H9 (cell line): ENCODE results near the gene RAB39B. TPM values are rescaled to one million over a fixed set of nuclear protein-coding genes. Genes with fewer than 3 reads are reported as not detected.

Source experiments
- DNase-seq: peaks from one replicate; pipeline ENCODE4 v3.0.0-alpha.2; 2017
- H2AFZ ChIP-seq: one replicate; pipeline ENCODE4 v1.6.1; 2013; ENCODE audit warnings: mild to moderate bottlenecking, low read length, control low read depth, moderate library complexity
- H2AK5ac ChIP-seq: 2 replicates; pipeline ENCODE4 v1.6.1; 2013; ENCODE audit warnings: low read length, control low read depth, mixed read lengths; ENCODE audit not compliant: insufficient read length
- H2BK120ac ChIP-seq: one replicate; pipeline ENCODE4 v1.6.1; 2013; ENCODE audit warnings: low read depth, mild to moderate bottlenecking, low read length, control low read depth, inconsistent platforms; ENCODE audit not compliant: poor library complexity, severe bottlenecking
- H2BK12ac ChIP-seq: 2 replicates; pipeline ENCODE4 v1.6.1; 2013; ENCODE audit warnings: low read length, control low read depth, mixed read lengths, low read depth; ENCODE audit not compliant: insufficient read length
- H2BK15ac ChIP-seq: 2 replicates; pipeline ENCODE4 v1.6.1; 2013; ENCODE audit warnings: low read depth, low read length, control low read depth
- H2BK20ac ChIP-seq: one replicate; pipeline ENCODE4 v1.6.1; 2013; ENCODE audit warnings: low read depth, mild to moderate bottlenecking, low read length, control low read depth, inconsistent platforms; ENCODE audit not compliant: poor library complexity, severe bottlenecking
- H2BK5ac ChIP-seq: 2 replicates; pipeline ENCODE4 v1.6.1; 2013; ENCODE audit warnings: low read length, control low read depth, mixed read lengths; ENCODE audit not compliant: insufficient read length
- H3K14ac ChIP-seq: 2 replicates; pipeline ENCODE4 v1.6.1; 2013; ENCODE audit warnings: low read length, control low read depth; ENCODE audit not compliant: insufficient read depth
- H3K18ac ChIP-seq: 2 replicates; pipeline ENCODE4 v1.6.1; 2013; ENCODE audit warnings: low read depth, mild to moderate bottlenecking, mixed read lengths, low read length, control low read depth; ENCODE audit not compliant: insufficient read length
- H3K23ac ChIP-seq: 2 replicates; pipeline ENCODE4 v1.6.1; 2013; ENCODE audit warnings: low read length, control low read depth, mixed read lengths, low read depth; ENCODE audit not compliant: insufficient read length
- H3K23me2 ChIP-seq: 2 replicates; pipeline ENCODE4 v1.6.1; 2013; ENCODE audit warnings: low read depth, mild to moderate bottlenecking, mixed read lengths, low read length, control low read depth; ENCODE audit not compliant: insufficient read length, poor library complexity, severe bottlenecking
- H3K27ac ChIP-seq: 2 replicates; pipeline ENCODE4 v1.5.1; 2013; ENCODE audit warnings: low read length, control low read depth, mixed read lengths, low read depth; ENCODE audit not compliant: insufficient read length
- H3K27me3 ChIP-seq: 2 replicates; pipeline ENCODE4 v1.6.1; 2013; ENCODE audit warnings: low read length, control low read depth, inconsistent platforms; ENCODE audit not compliant: insufficient read depth
- H3K4ac ChIP-seq: 2 replicates; pipeline ENCODE4 v1.6.1; 2013; ENCODE audit warnings: low read depth, mild to moderate bottlenecking, control low read depth, inconsistent platforms, low read length, moderate library complexity
- H3K4me1 ChIP-seq: 2 replicates; pipeline ENCODE4 v1.6.1; 2013; ENCODE audit warnings: low read length, control low read depth, inconsistent platforms; ENCODE audit not compliant: insufficient read depth
- H3K4me2 ChIP-seq: 2 replicates; pipeline ENCODE4 v1.6.1; 2013; ENCODE audit warnings: low read length, control low read depth, mixed read lengths; ENCODE audit not compliant: insufficient read length, insufficient read depth
- H3K56ac ChIP-seq: 2 replicates; pipeline ENCODE4 v1.6.1; 2013; ENCODE audit warnings: low read depth, mild to moderate bottlenecking, mixed read lengths, low read length, control low read depth; ENCODE audit not compliant: insufficient read length
- H3K79me1 ChIP-seq: 2 replicates; pipeline ENCODE4 v1.6.1; 2013; ENCODE audit warnings: low read depth, mild to moderate bottlenecking, moderate library complexity, low read length, control low read depth, inconsistent platforms; ENCODE audit not compliant: insufficient read depth, poor library complexity, severe bottlenecking
- H3K79me2 ChIP-seq: 2 replicates; pipeline ENCODE4 v1.6.1; 2013; ENCODE audit warnings: low read length, control low read depth, inconsistent platforms; ENCODE audit not compliant: insufficient read depth
- H3K9ac ChIP-seq: 2 replicates; pipeline ENCODE4 v1.6.1; 2013; ENCODE audit warnings: low read length, control low read depth, mixed read lengths; ENCODE audit not compliant: insufficient read length; ENCODE audit errors: extremely low read depth
- H3K9me3 ChIP-seq: one replicate; pipeline ENCODE4 v1.6.1; 2013; ENCODE audit warnings: low read depth, low read length, inconsistent platforms; ENCODE audit not compliant: control insufficient read depth
- H3T11ph ChIP-seq: one replicate; pipeline ENCODE4 v1.6.1; 2013; ENCODE audit warnings: mild to moderate bottlenecking, low read length, control low read depth, inconsistent platforms
- H4K20me1 ChIP-seq: one replicate; pipeline ENCODE4 v1.6.1; 2013; ENCODE audit not compliant: control insufficient read depth, insufficient read length, insufficient read depth
- H4K5ac ChIP-seq: 2 replicates; pipeline ENCODE4 v1.6.1; 2013; ENCODE audit warnings: low read depth, mild to moderate bottlenecking, mixed read lengths, low read length, control low read depth; ENCODE audit not compliant: insufficient read length
- H4K8ac ChIP-seq: replicated peaks from 2 replicates; pipeline ENCODE4 v1.6.1; 2013; ENCODE audit warnings: low read length, control low read depth, mixed read lengths, low read depth; ENCODE audit not compliant: insufficient read length
- H4K91ac ChIP-seq: 2 replicates; pipeline ENCODE4 v1.6.1; 2013; ENCODE audit warnings: low read depth, mild to moderate bottlenecking, moderate library complexity, mixed read lengths, low read length, control low read depth; ENCODE audit not compliant: insufficient read length
- H3K27ac Mint-ChIP-seq, 3 experiments: 2 replicates in 2 of 3; 3 replicates in 1 of 3; pipeline ENCODE4 v1.8.0; 2020 to 2021; ENCODE audit warnings: mixed read lengths in 3 of 3, mild to moderate bottlenecking in 1 of 3, moderate library complexity in 1 of 3
- H3K27me3 Mint-ChIP-seq: 2 replicates; pipeline ENCODE4 v1.8.0; 2021; ENCODE audit warnings: low read depth, mild to moderate bottlenecking, moderate library complexity, mixed read lengths
- H3K36me3 Mint-ChIP-seq, 3 experiments: 2 replicates in 2 of 3; 3 replicates in 1 of 3; pipeline ENCODE4 v1.8.0; 2020 to 2021; ENCODE audit warnings: low read depth in 3 of 3, mixed read lengths in 3 of 3; ENCODE audit not compliant: insufficient read depth in 1 of 3
- H3K4me1 Mint-ChIP-seq, 2 experiments: 2 replicates each; pipeline ENCODE4 v1.8.0; 2020; ENCODE audit warnings: mixed read lengths in 2 of 2
- H3K4me3 Mint-ChIP-seq, 2 experiments: 2 replicates in 1 of 2; 3 replicates in 1 of 2; pipeline ENCODE4 v1.8.0; 2020 to 2021; ENCODE audit warnings: mild to moderate bottlenecking in 2 of 2, mixed read lengths in 2 of 2, moderate library complexity in 1 of 2
- H3K9me3 Mint-ChIP-seq, 2 experiments: 2 replicates in 1 of 2; 3 replicates in 1 of 2; pipeline ENCODE4 v1.8.0; 2020; ENCODE audit warnings: mild to moderate bottlenecking in 2 of 2, mixed read lengths in 2 of 2, moderate library complexity in 1 of 2
- WGBS: extraction: QIAGEN DNeasy Blood & Tissue Kit; methylation state at CpG from one replicate; pipeline ENCODE4 v1.1.7; 2013; ENCODE audit warnings: missing lambda C conversion rate, low lambda C conversion rate, mixed read lengths; ENCODE audit not compliant: insufficient read length; ENCODE audit errors: extremely low coverage; 5-methylcytosine and 5-hydroxymethylcytosine counted together
- total RNA-seq: library from RNA; stranded (reverse); gene quantifications from 2 replicates; pipeline ENCODE4 v1.2.1, GENCODE V29; 2021
- TF ChIP-seq, protein P1 (sequence below): fragments of 200-600 bp; sonication (generic); conservative IDR thresholded peaks from 3 replicates; pipeline ENCODE4 v1.8.0; 2021; ENCODE audit warnings: antibody characterized with exemption, mild to moderate bottlenecking

The RAB39B gene
- total RNA-seq, 1 experiment from 2014 or later: 7.2 TPM

DNA sequence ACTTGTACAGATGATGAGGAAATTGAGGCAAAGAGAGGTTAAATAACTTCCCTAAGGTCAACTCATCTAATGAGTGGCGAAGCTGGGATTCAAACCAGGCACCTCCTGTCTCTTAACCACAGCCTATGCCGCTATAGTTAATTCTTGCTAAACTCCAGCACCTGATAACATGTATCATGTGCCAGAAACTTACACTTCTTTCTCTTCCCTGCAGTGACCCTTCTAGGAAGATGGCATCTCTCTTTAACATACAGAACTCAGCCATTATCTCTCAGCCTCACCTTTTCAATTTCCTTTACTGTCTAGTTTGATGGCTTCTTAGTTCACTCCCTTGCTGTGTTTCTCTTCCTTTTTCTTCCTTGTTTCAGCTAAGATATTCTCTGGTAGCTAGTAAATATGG lies 45.5 kb downstream of the RAB39B start:
- Mint-ChIP-seq H3K9me3 (peaks cover 58 to 69% of the 10 kb centered on the region in 2 experiments), H3K36me3 (peaks cover 26 to 38% (median 27%) of the 10 kb centered on the region in 3 experiments), H3K4me3 (no peak overlapping the region), H3K27ac (no peak overlapping the region), H3K27me3 (no peaks in the 10 kb centered on the region), H3K4me1 (peaks cover 8 to 13% of the 10 kb centered on the region in 2 experiments; a peak in 2 of 4 replicates)
- H3K4me1 ChIP-seq: no peaks in the 10 kb centered on the region
- peaks cover 25% of the 10 kb centered on the region for H3K9me3 ChIP-seq
- H2BK5ac ChIP-seq: no peak overlapping the region
- H3T11ph ChIP-seq: no peak overlapping the region
- no peak overlapping the region for H3K56ac ChIP-seq
- no peak overlapping the region for H4K5ac ChIP-seq
- H3K79me2 ChIP-seq: peaks cover 7% of the 10 kb centered on the region
- no peak overlapping the region for H3K4me2 ChIP-seq
- no peak overlapping the region for H3K23ac ChIP-seq
- no peak overlapping the region for H2BK12ac ChIP-seq
- no peaks in the 10 kb centered on the region for H4K20me1 ChIP-seq
- no peak overlapping the region for H4K91ac ChIP-seq
- no peak overlapping the region for H3K9ac ChIP-seq
- WGBS: no CpG with 5 or more reads among the region's 2 CpGs
- no peak overlapping the region for H2BK120ac ChIP-seq
- no peak overlapping the region for H3K18ac ChIP-seq
- H2BK20ac ChIP-seq: no peak overlapping the region
- H3K27me3 ChIP-seq: no peaks in the 10 kb centered on the region
- H3K27ac ChIP-seq: no peak overlapping the region
- TF ChIP-seq, protein P1, sequence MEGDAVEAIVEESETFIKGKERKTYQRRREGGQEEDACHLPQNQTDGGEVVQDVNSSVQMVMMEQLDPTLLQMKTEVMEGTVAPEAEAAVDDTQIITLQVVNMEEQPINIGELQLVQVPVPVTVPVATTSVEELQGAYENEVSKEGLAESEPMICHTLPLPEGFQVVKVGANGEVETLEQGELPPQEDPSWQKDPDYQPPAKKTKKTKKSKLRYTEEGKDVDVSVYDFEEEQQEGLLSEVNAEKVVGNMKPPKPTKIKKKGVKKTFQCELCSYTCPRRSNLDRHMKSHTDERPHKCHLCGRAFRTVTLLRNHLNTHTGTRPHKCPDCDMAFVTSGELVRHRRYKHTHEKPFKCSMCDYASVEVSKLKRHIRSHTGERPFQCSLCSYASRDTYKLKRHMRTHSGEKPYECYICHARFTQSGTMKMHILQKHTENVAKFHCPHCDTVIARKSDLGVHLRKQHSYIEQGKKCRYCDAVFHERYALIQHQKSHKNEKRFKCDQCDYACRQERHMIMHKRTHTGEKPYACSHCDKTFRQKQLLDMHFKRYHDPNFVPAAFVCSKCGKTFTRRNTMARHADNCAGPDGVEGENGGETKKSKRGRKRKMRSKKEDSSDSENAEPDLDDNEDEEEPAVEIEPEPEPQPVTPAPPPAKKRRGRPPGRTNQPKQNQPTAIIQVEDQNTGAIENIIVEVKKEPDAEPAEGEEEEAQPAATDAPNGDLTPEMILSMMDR: no peak
- H2BK15ac ChIP-seq: no peak overlapping the region
- no peak overlapping the region for H3K4ac ChIP-seq
- no peak overlapping the region for H4K8ac ChIP-seq
- no peak overlapping the region for H3K14ac ChIP-seq
- DNase-seq: no peak
- H2AK5ac ChIP-seq: no peak overlapping the region
- H3K79me1 ChIP-seq: no peaks in the 10 kb centered on the region
- no peak overlapping the region for H2AFZ ChIP-seq
- H3K23me2 ChIP-seq: peaks cover 3% of the 10 kb centered on the region
